Tibial nerve (tissue), 4 donors: Measurements from ENCODE around the gene SCN2A. TPM values are rescaled to one million over a fixed set of nuclear protein-coding genes. Genes with fewer than 3 reads are reported as not detected.

Experiments
- DNase-seq, 2 donors: peaks; one replicate each; pipeline ENCODE4 v3.0.0-alpha.2; 2019; ENCODE audit warnings: low spot score in 2 of 2
- H3K27ac ChIP-seq, 4 donors: fragments of 200-600 bp; sonication (generic) in 3 of 4; one replicate each; pipeline ENCODE4 v1.5.1; 2017 to 2019; ENCODE audit warnings: mild to moderate bottlenecking in 1 of 4
- H3K27me3 ChIP-seq, 2 donors: fragments of 200-600 bp; sonication (generic) in 1 of 2; one replicate each; pipeline versions ENCODE4 v1.5.1 to v1.6.0; 2017 to 2019
- H3K36me3 ChIP-seq, 3 donors: fragments of 200-600 bp; sonication (generic); one replicate each; pipeline ENCODE4 v1.5.1; 2018 to 2019
- H3K4me1 ChIP-seq, 4 donors: fragments of 200-600 bp; sonication (generic) in 3 of 4; one replicate each; pipeline ENCODE4 v1.5.1; 2017 to 2019
- H3K4me3 ChIP-seq, 4 donors: fragments of 200-600 bp; sonication (generic) in 3 of 4; one replicate each; pipeline ENCODE4 v1.5.1; 2017 to 2019; ENCODE audit warnings: mild to moderate bottlenecking in 1 of 4, moderate library complexity in 1 of 4
- H3K9me3 ChIP-seq, 4 donors: fragments of 200-600 bp; sonication (generic) in 3 of 4; one replicate each; pipeline ENCODE4 v1.5.1; 2017 to 2019
- CTCF ChIP-seq, 5 experiments: fragments of 200-600 bp in 3 of 5; fragments of 450-650 bp in 2 of 5; sonication (generic) in 3 of 5; IDR thresholded peaks; one replicate each; pipeline ENCODE4 v1.5.1; 2016 to 2019; ENCODE audit warnings: antibody characterized with exemption in 5 of 5, mild to moderate bottlenecking in 3 of 5, moderate library complexity in 2 of 5
- EP300 ChIP-seq, 2 donors: sonication (generic); formaldehyde crosslinking; IDR thresholded peaks; one replicate each; pipeline ENCODE4 v1.6.1; 2017; ENCODE audit warnings: antibody characterized with exemption in 2 of 2, mild to moderate bottlenecking in 1 of 2
- POLR2A ChIP-seq, 2 donors: fragments of 450-650 bp; IDR thresholded peaks; one replicate each; pipeline ENCODE4 v1.6.1; 2017; ENCODE audit warnings: antibody characterized with exemption in 2 of 2, mild to moderate bottlenecking in 2 of 2, moderate library complexity in 2 of 2
- WGBS, 2 donors: methylation state at CpG; one replicate each; pipeline ENCODE4 v1.1.5; 2018; 5-methylcytosine and 5-hydroxymethylcytosine counted together
- total RNA-seq, 4 donors: library from RNA; depleted of rRNA; stranded (reverse); fragments of >200 nt; gene quantifications; one replicate each; pipeline ENCODE4 v1.1.0, GENCODE V29; 2016

Gene SCN2A
- total RNA-seq, 4 donors from 2014 or later, result 0.20 to 2.1 (median 0.48) TPM

- Histone ChIP-seq H3K27ac (no peak overlapping the region), H3K36me3 (no peaks in the 10 kb centered on the region), H3K27me3 (no peaks in the 10 kb centered on the region), H3K4me3 (no peak overlapping the region), H3K4me1 (no peaks in the 10 kb centered on the region), H3K9me3 (peaks cover 0 to 27% (median 0%) of the 10 kb centered on the region in 4 donors)
- TF ChIP-seq EP300 (IDR thresholded peaks at IDR 0.05) (no peak), POLR2A (IDR thresholded peaks at IDR 0.05) (no peak), CTCF (IDR thresholded peaks at IDR 0.05) (no peak)
- DNase-seq, result no peak
These were observed 181.0 kb downstream of the SCN2A start for GRCh38 chr2:165420231-165420630.

DNA sequence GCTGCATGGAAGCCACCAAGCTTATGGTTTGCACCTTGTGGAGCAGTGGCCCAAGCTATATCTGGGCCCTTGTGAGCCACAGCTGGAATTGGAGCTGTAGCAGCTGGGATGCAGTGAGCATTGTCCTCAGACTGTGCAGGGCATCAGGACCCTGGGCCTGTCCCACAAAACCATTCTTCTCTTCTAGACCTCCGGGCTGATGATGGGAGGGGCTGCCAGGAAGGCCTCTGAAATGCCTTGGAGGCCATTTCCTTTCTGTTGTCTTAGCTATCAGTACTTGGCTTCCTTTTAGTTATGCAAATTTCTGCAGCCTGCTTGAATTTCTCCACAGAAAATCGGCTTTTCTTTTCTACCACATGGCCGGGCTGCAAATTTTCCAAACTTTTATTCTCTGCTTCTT lies 183.9 kb downstream of the SCN2A start:
- H3K9me3 ChIP-seq, result peaks cover 0 to 16% (median 0%) of the 10 kb centered on the region in 4 donors
- H3K4me1 ChIP-seq, result no peaks in the 10 kb centered on the region
- no peak overlapping the region for H3K27ac ChIP-seq
- no peak overlapping the region for H3K4me3 ChIP-seq
- DNase-seq, result no peak
- TF ChIP-seq CTCF (IDR thresholded peaks at IDR 0.05), result no peak
- no peak for TF ChIP-seq EP300 (IDR thresholded peaks at IDR 0.05)
- no peak for TF ChIP-seq POLR2A (IDR thresholded peaks at IDR 0.05)
- 88 to 94% methylated on average over 3 of the region's 3 CpGs for WGBS, 2 donors
- no peaks in the 10 kb centered on the region for H3K27me3 ChIP-seq
- no peaks in the 10 kb centered on the region for H3K36me3 ChIP-seq

DNA sequence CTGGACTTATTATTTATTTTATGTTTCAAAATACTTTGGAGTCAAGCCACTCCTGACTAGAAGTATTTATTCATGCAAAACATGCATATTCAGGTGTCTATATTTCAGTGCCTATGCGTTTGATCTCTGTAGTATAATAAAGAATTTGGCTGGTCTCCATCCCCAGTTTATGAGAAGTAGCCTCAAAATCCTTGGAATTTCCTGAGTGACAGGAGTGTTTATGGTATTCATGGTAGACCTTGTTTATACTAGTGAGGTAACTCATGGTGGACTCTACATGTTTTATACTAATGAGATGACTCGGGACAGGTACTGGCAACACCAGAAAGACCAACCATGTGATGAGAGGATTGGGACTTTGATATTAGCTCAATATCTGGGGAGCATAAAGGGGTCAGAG lies 186.3 kb downstream of the SCN2A start:
- 76% methylated on average over 2 of the region's 2 CpGs for WGBS, 2 donors
- DNase-seq, result no peak
- H3K27ac ChIP-seq, result no peak overlapping the region

GRCh38 chr2:165427686-165428085 lies 188.5 kb downstream of the SCN2A start:
- H3K4me3 ChIP-seq, result no peak overlapping the region
- no peaks in the 10 kb centered on the region for H3K4me1 ChIP-seq
- H3K27me3 ChIP-seq, result no peaks in the 10 kb centered on the region
- no peaks in the 10 kb centered on the region for H3K36me3 ChIP-seq
- no peak overlapping the region for H3K27ac ChIP-seq
- WGBS, 2 donors, result 100% methylated on average over 1 of the region's 4 CpGs
- H3K9me3 ChIP-seq, result peaks cover 0 to 12% (median 0%) of the 10 kb centered on the region in 4 donors
- TF ChIP-seq EP300 (IDR thresholded peaks at IDR 0.05), result no peak
- no peak for TF ChIP-seq CTCF (IDR thresholded peaks at IDR 0.05)
- no peak for TF ChIP-seq POLR2A (IDR thresholded peaks at IDR 0.05)
- no peak for DNase-seq

More for the DNA sequence above, 186.3 kb downstream of the SCN2A start:
- no peaks in the 10 kb centered on the region for H3K4me1 ChIP-seq
- no peaks in the 10 kb centered on the region for H3K27me3 ChIP-seq
- H3K4me3 ChIP-seq, result no peak overlapping the region
- no peak for TF ChIP-seq EP300 (IDR thresholded peaks at IDR 0.05)
- no peak for TF ChIP-seq CTCF (IDR thresholded peaks at IDR 0.05)
- no peak for TF ChIP-seq POLR2A (IDR thresholded peaks at IDR 0.05)
- H3K36me3 ChIP-seq, result no peaks in the 10 kb centered on the region
- H3K9me3 ChIP-seq, result peaks cover 0 to 16% (median 0%) of the 10 kb centered on the region in 4 donors

GRCh38 chr2:165428926-165429325 lies 189.7 kb downstream of the SCN2A start:
- no peak for DNase-seq
- Histone ChIP-seq H3K4me1 (no peaks in the 10 kb centered on the region), H3K36me3 (no peaks in the 10 kb centered on the region), H3K27ac (no peak overlapping the region), H3K4me3 (no peak overlapping the region), H3K27me3 (no peaks in the 10 kb centered on the region), H3K9me3 (no peaks in the 10 kb centered on the region)
- TF ChIP-seq CTCF (IDR thresholded peaks at IDR 0.05) (no peak), EP300 (IDR thresholded peaks at IDR 0.05) (no peak), POLR2A (IDR thresholded peaks at IDR 0.05) (no peak)
- 26 to 44% methylated on average over 1 of the region's 1 CpG for WGBS, 2 donors
